Uterus (tissue), 4 donors: ENCODE data around the gene KCNK10. TPM values are rescaled to one million over a fixed set of nuclear protein-coding genes. Genes with fewer than 3 reads are reported as not detected.

Experiments used
- DNase-seq, 2 donors: peaks; one replicate each; pipeline ENCODE4 v3.0.0-alpha.2; 2019 to 2020
- H3K27ac ChIP-seq, 2 donors: fragments of 200-600 bp; sonication (generic); 1 replicate in 1 of 2; 2 replicates in 1 of 2; pipeline ENCODE4 v1.5.1; 2016 to 2018
- H3K27me3 ChIP-seq, 2 donors: fragments of 200-600 bp; sonication (generic); one replicate each; pipeline ENCODE4 v1.5.1; 2018 to 2019; ENCODE audit warnings: control low read depth in 1 of 2
- H3K36me3 ChIP-seq, 2 donors: fragments of 200-600 bp; sonication (generic); one replicate each; pipeline ENCODE4 v1.5.1; 2019; ENCODE audit warnings: control low read depth in 1 of 2
- H3K4me1 ChIP-seq, 2 donors: fragments of 200-600 bp; sonication (generic); one replicate each; pipeline ENCODE4 v1.5.1; 2018 to 2019; ENCODE audit warnings: control low read depth in 1 of 2
- H3K4me3 ChIP-seq, 2 donors: fragments of 200-600 bp; sonication (generic); 1 replicate in 1 of 2; 2 replicates in 1 of 2; pipeline ENCODE4 v1.5.1; 2018 to 2019; ENCODE audit warnings: mild to moderate bottlenecking in 1 of 2
- H3K9me3 ChIP-seq, 2 donors: fragments of 200-600 bp; sonication (generic); one replicate each; pipeline ENCODE4 v1.5.1; 2019; ENCODE audit warnings: control low read depth in 1 of 2
- CTCF ChIP-seq, 4 experiments: fragments of 200-600 bp in 2 of 4; fragments of 450-650 bp in 2 of 4; sonication (generic) in 2 of 4; IDR thresholded peaks; one replicate each; pipeline ENCODE4 v1.5.1; 2016 to 2019; ENCODE audit warnings: antibody characterized with exemption in 4 of 4, mild to moderate bottlenecking in 2 of 4, moderate library complexity in 1 of 4
- POLR2A ChIP-seq, 2 donors: fragments of 450-650 bp; IDR thresholded peaks; one replicate each; pipeline ENCODE4 v1.6.1; 2016; ENCODE audit warnings: antibody characterized with exemption in 2 of 2, mild to moderate bottlenecking in 1 of 2, moderate library complexity in 1 of 2
- intact Hi-C: fragments of 100-400 bp; cut with DNase I; formaldehyde crosslinking; loops from one replicate; pipeline ENCODE4 v1.15.1; 2023; ENCODE audit warnings: low total_unique reads
- total RNA-seq, 4 donors: library from RNA; depleted of rRNA in 3 of 4; stranded (reverse); fragments of >200 nt in 3 of 4; gene quantifications; one replicate each; pipeline versions ENCODE4 v1.1.0 to v1.2.4, GENCODE V29; 2014 to 2023
- donor health status: DM: yes; HTN: yes; CAD: no.

The KCNK10 gene
- total RNA-seq, 4 donors from 2014 or later, result 0.14 TPM; not detected in 3

GRCh38 chr14:88310449-88310848 lies 12.6 kb downstream of the KCNK10 start:
- H3K36me3 ChIP-seq, result no peaks in the 10 kb centered on the region
- no peaks in the 10 kb centered on the region for H3K9me3 ChIP-seq
- H3K27ac ChIP-seq, result no peak overlapping the region
- H3K4me1 ChIP-seq, result no peaks in the 10 kb centered on the region
- no peak for DNase-seq
- H3K27me3 ChIP-seq, result no peaks in the 10 kb centered on the region
- intact Hi-C loops, result no loop called here
- TF ChIP-seq POLR2A (IDR thresholded peaks at IDR 0.05), result no peak
- no peak for TF ChIP-seq CTCF (IDR thresholded peaks at IDR 0.05)
- no peak overlapping the region for H3K4me3 ChIP-seq

GRCh38 chr14:88310021-88310420 lies 13.0 kb downstream of the KCNK10 start:
- Histone ChIP-seq H3K36me3 (no peaks in the 10 kb centered on the region), H3K27ac (no peak overlapping the region), H3K27me3 (no peaks in the 10 kb centered on the region), H3K4me1 (no peaks in the 10 kb centered on the region), H3K4me3 (no peak overlapping the region), H3K9me3 (no peaks in the 10 kb centered on the region)
- no peak for DNase-seq
- no peak for TF ChIP-seq CTCF (IDR thresholded peaks at IDR 0.05)
- TF ChIP-seq POLR2A (IDR thresholded peaks at IDR 0.05), result no peak
- intact Hi-C loops, result no loop called here

- no peaks in the 10 kb centered on the region for H3K9me3 ChIP-seq
- no peaks in the 10 kb centered on the region for H3K4me1 ChIP-seq
- no peak for DNase-seq
- H3K4me3 ChIP-seq, result no peak overlapping the region
- intact Hi-C loops, result no loop called here
- no peaks in the 10 kb centered on the region for H3K36me3 ChIP-seq
- no peaks in the 10 kb centered on the region for H3K27me3 ChIP-seq
- no peak for TF ChIP-seq CTCF (IDR thresholded peaks at IDR 0.05)
- TF ChIP-seq POLR2A (IDR thresholded peaks at IDR 0.05), result no peak
- H3K27ac ChIP-seq, result no peak overlapping the region
These were observed 17.3 kb downstream of the KCNK10 start for GRCh38 chr14:88305528-88306322.

- no peak for TF ChIP-seq CTCF (IDR thresholded peaks at IDR 0.05)
- TF ChIP-seq POLR2A (IDR thresholded peaks at IDR 0.05), result no peak
- Histone ChIP-seq H3K27ac (no peak overlapping the region), H3K4me1 (no peaks in the 10 kb centered on the region), H3K9me3 (no peaks in the 10 kb centered on the region), H3K36me3 (no peaks in the 10 kb centered on the region), H3K27me3 (no peaks in the 10 kb centered on the region), H3K4me3 (no peak overlapping the region)
- intact Hi-C loops, result no loop called here
- no peak for DNase-seq
These were observed 20.0 kb downstream of the KCNK10 start for GRCh38 chr14:88303041-88303440.

GRCh38 chr14:88301381-88301780 lies 21.7 kb downstream of the KCNK10 start:
- no peaks in the 10 kb centered on the region for H3K27me3 ChIP-seq
- TF ChIP-seq CTCF (IDR thresholded peaks at IDR 0.05), result no peak
- no peak for TF ChIP-seq POLR2A (IDR thresholded peaks at IDR 0.05)
- no peak overlapping the region for H3K4me3 ChIP-seq
- intact Hi-C loops, result no loop called here
- H3K36me3 ChIP-seq, result no peaks in the 10 kb centered on the region
- no peaks in the 10 kb centered on the region for H3K4me1 ChIP-seq
- DNase-seq, result no peak
- no peaks in the 10 kb centered on the region for H3K9me3 ChIP-seq
- no peak overlapping the region for H3K27ac ChIP-seq
